HG03469 (cell line): Measurements from ENCODE around the gene PKP2.
A peak's percentile ranks its signal among the peaks of the same experiment; 100 is the strongest.

Experiments used
- ATAC-seq: cut with Tn5 transposase; IDR thresholded peaks from one replicate; pipeline ENCODE4 v1.9.1; 2021; ENCODE audit warnings: mild to moderate bottlenecking, moderate library complexity, moderate number of reproducible peaks; ENCODE audit not compliant: unreplicated experiment

PKP2 gene

GRCh38 chr12:32896432-32897280, at the start of gene PKP2:
Gene PKP2 (minus strand): TSS chr12:32896777. CDS start chr12:32896731, 46 bp downstream.
- peak; percentile 41 for ATAC-seq

DNA sequence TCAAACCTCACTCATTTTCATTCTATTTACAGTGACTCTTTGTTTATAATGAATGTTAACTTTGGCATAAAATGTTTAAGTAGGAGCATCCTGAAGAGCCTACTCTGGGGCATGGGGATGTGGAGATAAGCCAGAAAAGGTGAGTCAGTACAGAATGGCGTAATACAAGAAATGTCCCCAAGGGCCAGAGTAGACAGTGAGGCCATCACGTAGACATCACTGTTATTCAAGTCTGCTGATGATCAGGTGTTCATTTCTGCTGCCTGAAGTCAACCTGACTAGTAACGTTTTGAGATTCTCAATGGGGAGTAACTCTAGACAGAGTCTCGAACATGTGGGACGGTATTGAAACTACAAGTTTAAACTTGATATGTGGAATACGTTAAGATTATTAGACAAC, 47.6 kb upstream of the PKP2 start:
- ATAC-seq, result no peak

DNA sequence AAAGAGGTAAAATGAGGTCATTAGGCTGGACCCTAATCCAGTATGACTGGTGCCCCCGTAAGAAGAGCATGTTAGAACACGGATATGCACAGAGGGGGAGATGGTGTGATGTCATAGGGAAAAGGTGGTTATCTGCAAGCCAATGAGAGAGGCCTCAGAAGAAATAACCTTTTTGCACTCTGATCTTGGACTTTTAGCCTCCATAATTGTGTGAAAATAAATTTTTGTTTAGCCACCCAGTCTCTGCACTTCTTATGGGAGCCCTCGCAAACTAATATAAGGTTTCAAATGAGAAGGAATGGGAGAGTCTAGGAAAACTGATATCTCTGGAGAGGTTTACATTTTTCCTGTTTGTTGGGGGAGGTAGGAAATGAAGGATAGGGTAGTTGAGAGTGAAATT, 43.2 kb upstream of the PKP2 start:
- ATAC-seq, result no peak

DNA sequence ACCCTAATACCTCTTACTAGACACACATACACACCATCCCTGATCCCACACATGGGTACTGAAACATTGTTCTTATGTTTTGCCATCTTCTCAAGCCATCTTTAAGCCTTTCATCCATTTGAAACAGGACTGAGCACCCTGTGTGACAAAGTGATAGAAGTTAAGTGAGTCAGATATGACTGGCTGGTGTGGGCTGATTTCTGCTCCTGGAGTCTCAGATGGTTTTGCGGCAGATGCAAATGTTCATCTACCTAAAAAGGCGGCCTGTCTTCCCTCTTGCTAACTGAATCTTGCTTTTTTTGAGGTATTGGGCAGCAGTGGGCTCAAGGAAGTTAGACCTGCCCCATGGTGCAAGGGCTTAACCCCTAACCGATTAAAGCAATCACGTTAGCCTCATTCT, 30.4 kb upstream of the PKP2 start:
- ATAC-seq, result no peak

DNA sequence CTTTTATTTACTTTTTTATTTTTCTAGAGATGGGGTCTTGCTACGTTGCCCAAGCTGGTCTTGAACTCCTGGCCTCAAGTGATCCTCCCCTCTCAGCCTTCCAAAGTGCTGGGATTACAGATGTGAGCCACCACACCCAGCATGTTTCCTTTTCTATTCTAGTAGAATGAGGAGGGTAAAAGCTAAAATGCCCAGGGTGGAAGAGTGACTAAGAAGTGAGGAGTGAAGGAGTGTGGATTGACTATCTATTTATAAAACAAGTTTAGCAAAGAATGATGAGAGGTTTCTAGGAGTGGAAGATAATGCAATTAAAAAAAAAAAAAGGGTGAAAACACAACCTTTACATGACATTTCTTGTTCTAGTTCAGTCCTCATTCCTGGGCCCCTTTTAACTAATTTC, 29.8 kb upstream of the PKP2 start:
- no peak for ATAC-seq

DNA sequence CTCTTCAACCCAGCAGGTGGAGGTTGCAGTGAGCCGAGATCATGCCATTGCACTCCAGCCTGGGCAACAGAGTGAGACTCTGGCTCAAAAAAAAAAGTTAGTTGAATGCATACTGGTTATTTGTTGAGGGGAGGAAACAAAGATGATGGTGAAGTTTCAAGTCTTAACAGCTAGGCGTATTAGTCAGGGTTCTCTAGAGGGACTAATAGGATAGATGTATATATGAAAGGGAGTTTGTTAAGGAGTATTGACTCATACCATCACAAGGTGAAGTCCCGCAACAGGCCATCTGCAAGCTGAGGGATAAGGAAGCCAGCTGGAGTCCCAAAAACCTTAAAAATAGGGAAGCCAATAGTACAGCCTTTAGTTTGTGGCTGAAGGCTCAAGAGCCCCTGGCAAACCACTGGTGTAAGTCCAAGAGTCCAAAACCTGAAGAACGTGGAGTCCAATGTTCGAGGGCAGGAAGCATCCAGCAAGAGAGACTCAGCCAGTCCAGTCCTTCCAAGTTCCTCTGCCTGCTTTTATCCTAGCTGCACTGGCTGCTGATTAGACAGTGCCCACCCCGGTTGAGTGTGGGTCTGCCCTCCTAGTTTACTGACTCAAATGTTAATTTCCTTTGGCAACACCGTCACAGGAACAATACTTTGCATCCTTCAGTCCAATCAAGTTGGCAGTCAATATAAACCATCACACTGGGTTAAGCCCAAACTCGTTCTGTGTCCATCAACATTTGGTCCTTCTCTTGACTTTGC, 26.1 kb upstream of the PKP2 start:
- no peak for ATAC-seq

DNA sequence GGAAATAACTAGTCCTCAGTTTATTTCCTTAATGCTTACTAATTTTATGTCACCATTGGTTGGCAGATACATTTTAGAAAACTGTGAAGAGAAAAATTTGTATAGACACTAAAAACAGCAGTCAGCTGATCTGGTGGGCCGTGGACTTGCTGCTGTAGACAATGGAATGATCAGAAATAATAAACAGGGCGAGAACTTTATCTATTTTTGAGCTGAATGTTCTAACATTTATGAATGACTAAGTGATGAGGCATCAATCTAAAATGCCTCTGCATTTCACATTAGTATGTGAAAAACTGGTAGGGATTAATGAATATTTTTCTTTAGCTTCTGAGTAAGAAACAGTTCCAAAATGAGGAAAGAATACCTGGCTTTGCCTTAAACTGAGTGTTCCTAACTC, 24.8 kb upstream of the PKP2 start:
- no peak for ATAC-seq

- ATAC-seq, result no peak
These were observed 24.0 kb upstream of the PKP2 start for GRCh38 chr12:32920506-32921085.

DNA sequence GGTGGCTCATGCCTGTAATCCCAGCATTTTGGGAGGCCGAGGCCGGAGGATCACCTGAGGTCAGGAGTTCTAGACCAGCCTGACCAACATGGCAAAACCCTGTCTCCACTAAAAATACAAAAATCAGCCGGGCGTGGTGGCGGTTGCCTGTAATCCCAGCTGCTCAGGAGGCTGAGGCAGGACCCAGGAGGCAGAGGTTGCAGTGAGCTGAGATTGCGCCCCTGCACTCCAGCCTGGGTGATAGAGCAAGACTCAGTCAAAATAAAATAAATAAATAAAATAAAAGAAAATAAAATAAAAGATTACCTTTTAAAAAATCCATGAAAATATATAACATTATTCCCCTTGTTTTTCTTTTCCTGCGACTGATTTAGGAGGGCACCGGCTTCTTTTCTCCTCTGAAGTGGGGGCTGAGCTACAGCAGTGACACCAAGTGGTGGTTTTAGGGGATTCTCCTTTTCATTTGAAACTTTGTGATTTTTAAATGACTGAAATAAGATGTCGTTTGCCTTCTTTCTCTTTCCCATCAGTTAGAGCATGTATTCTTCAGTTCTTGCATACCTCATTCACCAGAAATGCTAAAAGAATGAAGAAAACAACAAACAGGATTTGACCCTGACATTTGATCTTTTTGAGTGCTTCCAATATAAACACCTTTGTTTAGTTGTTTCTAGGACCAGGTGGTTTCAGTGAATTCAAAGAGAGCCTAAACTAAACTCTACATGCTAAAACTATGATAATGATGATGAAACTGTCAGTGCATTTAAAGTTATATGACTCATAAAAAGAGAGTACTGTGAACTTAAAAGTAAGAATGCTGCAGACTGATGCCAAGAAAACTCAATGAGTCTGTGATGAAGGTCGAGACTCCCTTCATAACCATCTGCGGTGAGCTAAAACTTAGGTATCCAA, 22.6 kb upstream of the PKP2 start:
- ATAC-seq, result no peak

GRCh38 chr12:32917094-32917611, 20.6 kb upstream of the PKP2 start:
- ATAC-seq, result no peak

GRCh38 chr12:32907898-32908476, 11.4 kb upstream of the PKP2 start:
- ATAC-seq, result no peak

DNA sequence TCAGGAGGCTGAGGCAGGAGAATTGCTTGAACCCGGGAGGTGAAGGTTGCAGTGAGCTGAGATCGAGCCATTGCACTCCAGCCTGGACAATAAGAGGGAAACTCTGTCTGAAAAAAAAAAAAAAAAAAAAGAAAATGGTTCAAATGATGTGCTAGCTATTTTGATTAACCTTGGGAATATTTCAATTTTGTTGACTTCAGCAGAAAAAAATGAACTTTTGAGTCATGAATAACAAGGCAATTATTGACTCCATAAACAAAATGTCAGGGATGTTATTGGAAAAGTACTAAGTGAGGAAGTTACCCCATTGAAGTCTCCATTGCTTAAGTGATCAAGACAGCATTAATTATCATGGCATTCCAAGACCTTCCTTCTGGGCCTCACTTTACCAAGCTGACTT, 10.6 kb upstream of the PKP2 start:
- no peak for ATAC-seq

DNA sequence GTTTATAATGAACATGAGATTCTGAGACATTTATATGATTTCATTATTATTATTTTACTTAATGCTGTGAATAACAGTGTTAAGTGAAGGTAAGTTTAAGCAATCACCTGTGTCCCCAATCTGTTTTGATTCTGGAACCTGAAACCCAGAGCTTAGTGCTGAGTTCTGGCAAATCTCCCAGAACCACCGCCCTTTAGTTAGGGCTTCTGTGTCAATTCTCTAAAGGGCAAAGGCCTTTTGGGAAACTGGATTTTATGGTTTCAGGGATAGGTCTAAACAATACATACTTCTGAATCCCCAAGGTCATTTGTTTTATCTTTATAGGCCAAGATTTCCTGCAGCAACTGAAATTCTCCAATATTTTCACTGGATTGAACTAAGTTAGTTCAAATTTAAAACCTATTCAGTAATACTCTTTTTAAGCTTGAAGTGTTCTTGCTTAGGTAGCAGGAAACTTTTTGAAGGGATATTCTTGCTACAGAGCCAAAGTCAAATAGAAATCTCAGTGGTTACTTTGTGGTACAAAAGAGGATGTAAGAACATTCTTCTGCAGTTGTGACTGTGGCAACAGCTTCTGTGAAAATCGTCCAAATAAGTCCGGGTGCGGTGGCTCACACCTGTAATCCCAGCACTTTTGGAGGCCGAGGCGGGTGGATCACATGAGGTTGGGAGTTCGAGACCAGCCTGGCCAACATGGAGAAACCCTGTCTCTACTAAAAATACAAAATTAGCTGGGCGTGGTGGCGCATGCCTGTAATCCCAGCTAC, 10.0 kb upstream of the PKP2 start:
- peak; percentile 99 for ATAC-seq

- ATAC-seq, result no peak
These were observed 7.2 kb upstream of the PKP2 start for GRCh38 chr12:32903763-32904162.

GRCh38 chr12:32903318-32903717, 6.7 kb upstream of the PKP2 start:
- ATAC-seq, result no peak

DNA sequence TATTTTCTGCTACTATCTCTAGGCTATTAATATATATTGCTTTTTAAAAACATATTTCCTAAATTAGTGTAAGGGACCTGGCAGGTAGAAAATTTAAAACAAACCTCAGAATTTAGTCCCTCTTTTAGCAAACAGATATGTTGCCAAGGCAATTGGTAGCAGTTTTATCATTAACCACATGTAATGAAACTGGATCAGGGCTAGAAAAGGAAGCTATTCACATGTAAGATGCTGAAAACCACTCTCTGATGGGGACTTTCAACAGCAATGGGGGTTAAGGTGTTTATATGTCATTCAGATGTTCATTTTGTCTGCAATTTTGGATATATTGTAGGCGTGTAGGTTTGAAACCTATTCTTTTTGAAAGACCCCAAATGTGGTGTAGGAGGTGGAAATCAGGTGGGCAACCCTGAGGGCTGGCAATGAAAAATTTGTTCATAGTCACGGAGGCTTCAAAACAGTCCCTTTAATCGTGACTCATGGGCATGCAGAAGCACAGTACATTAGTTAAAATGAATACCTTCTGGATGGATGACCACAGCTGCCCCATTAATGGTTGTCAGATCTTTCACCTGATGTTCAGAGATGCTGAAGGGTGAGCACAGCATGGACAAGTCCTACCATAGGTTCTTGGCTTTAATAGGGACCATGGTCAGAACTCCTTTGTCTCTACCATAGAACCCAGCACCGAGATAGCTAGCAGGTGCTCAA, 5.9 kb upstream of the PKP2 start:
- ATAC-seq, result no peak

DNA sequence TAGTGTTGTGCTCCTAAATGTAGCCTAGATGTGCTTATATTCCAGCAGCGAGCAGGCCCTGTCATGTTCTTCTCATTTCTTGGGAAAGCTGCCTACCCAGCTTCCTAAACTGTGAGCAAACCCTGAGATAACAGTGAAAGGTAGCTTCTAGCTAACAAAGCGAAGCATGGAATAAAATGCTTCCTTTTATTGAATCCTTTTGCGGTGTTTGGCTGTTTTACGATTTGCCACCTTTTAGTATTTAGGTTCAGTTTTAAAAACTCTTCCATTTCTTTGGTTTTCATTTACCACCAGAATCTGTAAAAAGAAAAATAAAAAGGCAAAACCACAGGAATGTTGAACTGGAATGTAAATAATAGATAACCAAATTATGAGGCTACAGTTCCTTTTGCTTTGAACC, 5.0 kb upstream of the PKP2 start:
- no peak for ATAC-seq

DNA sequence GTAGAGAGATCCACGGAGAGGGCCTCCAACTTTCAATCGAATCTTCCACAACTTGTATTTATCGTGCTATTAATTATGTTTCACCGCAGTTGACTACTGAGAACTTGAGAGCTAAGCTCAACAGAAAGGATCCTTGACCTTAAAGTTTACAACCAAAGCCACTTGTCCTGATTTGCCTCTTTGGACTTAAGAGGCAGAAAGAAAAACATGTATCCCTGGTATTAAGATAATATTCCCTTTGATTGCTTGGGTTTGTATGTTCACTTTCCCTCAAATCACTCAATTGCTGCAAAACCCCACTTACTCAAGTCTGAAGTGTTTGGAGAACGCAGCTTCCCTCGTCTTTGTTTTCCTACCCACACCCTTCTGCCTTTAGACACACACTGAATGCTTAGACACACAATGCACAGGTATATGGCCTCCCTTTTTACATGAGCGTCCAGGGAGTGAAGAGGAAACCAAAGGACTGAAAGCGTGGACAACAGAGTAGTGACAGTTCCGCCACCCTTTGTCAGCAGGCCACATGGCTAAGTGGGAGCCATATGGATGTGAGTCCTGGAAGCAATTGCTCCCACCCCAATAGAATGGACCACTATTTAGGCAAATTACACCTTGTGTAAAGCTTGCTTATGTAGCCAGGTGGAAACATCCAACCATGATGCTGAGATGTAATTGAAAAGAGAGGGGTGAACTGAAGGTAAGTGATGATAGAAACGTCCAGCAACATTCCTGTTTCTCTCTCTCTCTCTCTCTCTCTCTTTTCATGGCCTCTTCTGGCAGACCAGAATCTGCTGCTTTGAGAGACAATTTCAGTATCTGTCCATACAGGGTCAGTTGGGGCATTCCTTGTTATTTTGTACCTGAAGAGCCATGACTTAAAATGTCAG, 1.4 kb upstream of the PKP2 start:
- no peak for ATAC-seq
